ENCODE results near the gene AGR2.

AGR2 gene

GRCh38 chr7:16815001-16815400 is 10.2 kb upstream of the AGR2 start:
- no peak overlapping the region for H3K4me3 ChIP-seq
- no peak overlapping the region for H3K27ac ChIP-seq

GRCh38 chr7:16813232-16813616 is 8.4 kb upstream of the AGR2 start:
- H3K27ac ChIP-seq: no peak overlapping the region

DNA sequence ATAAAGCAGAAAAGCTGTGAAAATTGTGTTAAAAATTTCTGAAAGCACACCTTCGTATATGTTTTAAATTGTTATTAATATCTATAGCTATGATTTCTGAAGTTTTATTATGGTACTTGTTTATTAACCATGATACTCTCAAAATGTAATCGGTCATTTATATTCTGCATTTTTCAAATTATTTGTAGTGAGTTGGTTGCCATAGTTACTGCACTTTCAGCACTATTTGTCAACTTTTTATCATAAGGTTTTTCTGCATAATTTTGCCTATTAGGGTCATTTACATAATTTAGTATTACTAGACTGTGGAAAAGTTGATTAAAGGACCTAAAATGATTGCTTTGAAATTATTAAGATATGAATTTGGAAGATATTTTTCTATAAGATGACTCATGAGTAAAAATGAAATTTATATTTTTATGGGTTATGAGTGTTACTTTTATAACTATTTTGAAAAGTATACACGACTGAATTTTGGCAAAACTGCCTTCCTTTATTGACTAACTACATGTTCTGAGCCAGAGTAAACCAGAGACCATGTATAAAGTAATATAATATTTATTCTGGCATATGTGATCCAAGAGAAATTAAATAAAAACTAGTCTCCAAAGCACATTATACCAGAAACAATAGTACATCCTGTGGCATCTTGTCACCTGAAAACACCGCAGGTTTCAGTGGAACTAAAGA is 7.9 kb upstream of the AGR2 start:
- Histone ChIP-seq H3K4me3 (no peak overlapping the region), H3K27ac (no peak overlapping the region)

More at GRCh38 chr7:16813232-16813616, 8.4 kb upstream of the AGR2 start:
- H3K4me3 ChIP-seq: no peak overlapping the region

DNA sequence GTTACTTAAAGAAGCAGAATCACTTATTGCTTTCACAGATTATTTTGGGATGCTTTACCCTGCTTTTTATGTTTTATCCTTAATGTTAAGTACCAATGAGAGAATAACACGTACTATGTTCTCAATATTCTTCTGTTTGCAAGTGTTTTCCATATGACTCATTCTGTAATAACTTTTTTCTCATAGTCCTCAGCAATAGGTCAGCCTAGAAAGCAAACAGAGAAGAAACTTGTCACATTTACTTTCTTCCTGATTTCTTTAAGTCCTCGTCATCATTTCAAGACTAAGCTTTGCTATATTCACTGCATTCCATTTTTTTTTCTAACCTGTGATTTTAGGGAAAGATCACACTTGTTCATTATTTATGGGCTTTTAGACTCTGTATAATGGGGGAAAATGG is 6.8 kb upstream of the AGR2 start:
- H3K4me3 ChIP-seq: no peak overlapping the region
- H3K27ac ChIP-seq: no peak overlapping the region

- no peak overlapping the region for H3K27ac ChIP-seq
- H3K4me3 ChIP-seq: no peak overlapping the region
Observed at GRCh38 chr7:16810573-16810972, 5.8 kb upstream of the AGR2 start.

DNA sequence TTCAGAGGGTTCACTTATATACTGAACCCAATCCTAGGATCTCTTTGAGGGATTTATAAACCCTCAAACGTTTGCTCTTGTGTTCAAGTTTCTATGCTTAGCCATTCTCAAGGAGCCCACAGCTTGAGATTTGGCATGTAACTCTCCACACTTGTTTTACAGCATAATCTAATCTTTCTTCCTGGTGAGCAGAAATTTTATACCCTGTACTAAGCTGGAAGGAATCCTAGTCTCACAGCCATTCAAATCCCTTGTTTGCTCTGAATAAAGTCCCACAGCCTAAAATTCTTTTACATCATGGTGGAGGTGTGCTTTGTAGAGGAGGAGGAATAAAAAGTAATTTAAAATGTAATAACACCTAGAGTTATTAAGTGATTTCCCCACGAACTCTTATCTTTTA is 5.3 kb upstream of the AGR2 start:
- no peak overlapping the region for H3K27ac ChIP-seq
- H3K4me3 ChIP-seq: no peak overlapping the region

- Histone ChIP-seq H3K4me3 (no peak overlapping the region), H3K27ac (no peak overlapping the region)
Observed at GRCh38 chr7:16805441-16805840, 642 bp upstream of the AGR2 start.

DNA sequence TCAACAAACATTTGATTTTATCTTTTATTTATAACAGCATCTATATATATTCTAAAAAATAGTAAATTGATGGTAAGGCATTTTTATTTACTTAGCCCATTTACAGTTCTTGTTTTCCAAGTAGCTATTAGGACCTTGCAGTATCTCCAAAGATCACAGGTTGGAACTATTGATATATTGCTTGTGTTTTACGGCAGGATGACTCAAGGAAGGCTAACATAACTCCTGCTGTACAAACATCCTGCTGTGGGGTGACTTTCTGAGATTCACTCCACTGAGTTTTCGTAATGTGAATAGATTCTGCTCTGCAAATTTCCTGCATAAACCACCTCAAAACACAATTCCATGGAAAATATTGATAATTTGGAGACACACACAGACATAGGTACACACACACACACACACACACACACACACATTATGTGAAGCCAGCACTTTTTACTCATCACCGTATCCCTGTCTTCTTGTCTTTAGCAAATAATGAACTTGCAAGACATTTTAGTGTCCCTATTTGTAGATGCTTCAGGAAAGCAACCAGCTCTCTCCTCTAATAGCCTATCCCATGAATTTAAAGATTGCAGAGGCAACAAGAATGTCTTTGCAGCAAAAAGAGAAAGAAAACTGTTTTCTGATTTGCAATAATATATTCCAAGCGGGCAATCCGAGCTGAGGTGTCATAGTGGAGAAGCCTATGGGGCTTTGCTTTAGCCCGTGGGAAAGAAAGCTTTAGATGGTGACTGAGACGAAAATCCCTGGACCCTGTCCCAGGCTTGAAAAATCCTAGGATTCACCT is 722 bp downstream of the AGR2 start:
- H3K4me3 ChIP-seq: no peak overlapping the region

GRCh38 chr7:16803125-16803524 is 1.7 kb downstream of the AGR2 start:
- H3K27ac ChIP-seq: no peak overlapping the region
- no peak overlapping the region for H3K4me3 ChIP-seq

More for the DNA sequence above, 722 bp downstream of the AGR2 start:
- peak overlapping the region in 1 of 21 experiments; percentile 23 for H3K27ac ChIP-seq

DNA sequence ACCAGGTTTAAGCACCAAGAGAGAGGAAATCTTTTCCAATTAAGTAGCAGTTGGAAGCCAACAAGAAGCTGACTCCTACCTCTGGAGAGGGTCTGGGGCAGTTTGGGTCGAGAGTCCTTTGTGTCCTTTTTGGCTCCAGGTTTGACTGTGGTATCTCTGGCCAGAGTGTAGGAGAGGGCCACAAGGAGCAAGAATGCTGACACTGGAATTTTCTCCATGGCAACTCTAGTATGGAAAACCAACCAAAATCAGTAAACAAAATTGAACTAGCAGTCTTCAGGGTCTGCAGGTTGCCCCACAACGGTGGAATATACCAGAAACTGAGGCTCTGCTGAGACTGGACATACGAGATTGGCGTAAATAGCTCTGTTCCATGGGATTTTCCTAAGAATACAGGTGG is 3.2 kb downstream of the AGR2 start:
- H3K27ac ChIP-seq: no peak overlapping the region

DNA sequence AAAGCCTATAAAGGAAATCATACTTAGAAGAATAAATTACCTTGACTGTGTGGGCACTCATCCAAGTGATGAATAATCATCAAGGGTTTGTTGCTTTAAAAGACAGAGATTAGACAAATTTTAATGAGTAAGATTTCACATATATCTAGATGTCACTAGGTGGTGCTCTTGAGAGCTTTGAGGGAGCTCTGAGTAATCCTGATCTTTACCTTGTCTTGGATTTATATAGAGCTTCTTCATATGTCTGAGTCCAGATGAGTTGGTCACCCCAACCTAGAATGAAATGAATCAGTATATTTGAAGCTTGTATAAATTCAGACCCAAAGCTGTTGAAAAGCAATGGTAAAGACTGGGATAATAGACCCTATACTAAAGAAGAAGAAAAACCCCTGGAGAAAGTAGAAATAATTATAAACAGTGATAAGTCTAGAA is 3.7 kb downstream of the AGR2 start:
- Histone ChIP-seq H3K4me3 (no peak overlapping the region), H3K27ac (no peak overlapping the region)

More for the DNA sequence above, 3.2 kb downstream of the AGR2 start:
- H3K4me3 ChIP-seq: no peak overlapping the region

GRCh38 chr7:16795624-16796023 is 9.2 kb downstream of the AGR2 start:
- Histone ChIP-seq H3K4me3 (no peak overlapping the region), H3K27ac (no peak overlapping the region)

DNA sequence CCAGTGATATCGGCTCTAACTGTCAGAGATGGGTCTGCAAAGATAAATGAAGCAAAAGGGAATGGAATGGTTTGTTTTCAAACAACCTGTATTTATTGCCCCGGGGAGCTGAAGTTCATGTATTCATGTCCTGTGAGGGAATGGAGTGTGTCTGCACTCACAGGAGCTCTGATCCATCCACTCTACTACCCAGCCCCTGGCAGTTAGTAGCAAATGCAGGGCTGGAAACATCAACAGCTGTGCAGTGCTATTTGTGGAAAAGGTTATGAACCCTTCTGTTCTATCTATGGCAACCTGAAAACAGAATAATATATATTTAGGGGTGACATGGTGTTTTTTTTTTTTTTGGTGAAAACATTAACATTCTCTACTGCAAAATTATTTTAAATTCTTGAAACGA is 9.8 kb downstream of the AGR2 start:
- Histone ChIP-seq H3K4me3 (no peak overlapping the region), H3K27ac (no peak overlapping the region)

GRCh38 chr7:16791905-16792698 is 12.7 kb downstream of the AGR2 start:
- Histone ChIP-seq H3K27ac (no peak overlapping the region), H3K4me3 (no peak overlapping the region)

DNA sequence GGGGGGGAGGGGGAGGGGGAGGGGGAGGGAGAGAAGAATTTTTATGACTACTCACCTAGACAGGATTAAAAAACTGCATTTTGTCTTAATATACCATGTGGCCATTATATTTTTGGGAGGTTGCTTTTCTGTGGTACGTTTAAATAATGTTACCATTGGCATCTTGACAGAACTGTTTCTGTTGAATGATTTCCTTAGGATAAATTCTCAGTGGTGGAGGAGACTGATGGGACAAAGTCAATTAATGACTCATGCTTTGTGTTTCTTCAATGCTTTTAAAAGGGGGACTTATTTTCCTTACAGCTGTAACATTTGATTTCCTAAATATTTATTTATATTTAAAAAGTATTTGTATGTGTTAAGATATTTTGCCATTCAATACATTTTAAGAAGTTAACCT is 13.7 kb downstream of the AGR2 start:
- Histone ChIP-seq H3K27ac (no peak overlapping the region), H3K4me3 (no peak overlapping the region)

- Histone ChIP-seq H3K4me3 (no peak overlapping the region), H3K27ac (no peak overlapping the region)
Observed at GRCh38 chr7:16787127-16787526, 17.7 kb downstream of the AGR2 start.

DNA sequence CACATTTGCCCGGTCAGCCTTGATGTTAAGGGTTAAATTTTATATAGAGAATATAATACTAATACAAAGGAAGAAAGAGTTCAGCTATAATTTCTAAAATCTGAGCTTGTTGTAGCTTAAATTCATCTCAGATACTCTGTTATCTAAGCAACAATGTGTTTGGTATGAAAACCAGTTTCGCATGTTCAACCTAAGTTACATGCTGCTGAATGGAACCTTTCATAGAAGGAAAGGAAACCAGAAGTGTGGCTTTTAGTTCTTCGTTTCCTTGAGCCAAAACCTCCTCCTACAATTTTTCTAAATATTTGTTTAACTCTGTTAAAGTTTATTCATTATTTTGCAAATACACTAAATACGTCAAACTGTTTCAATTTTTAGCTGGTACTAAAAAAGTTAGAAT is 18.5 kb downstream of the AGR2 start:
- no peak overlapping the region for H3K27ac ChIP-seq
- no peak overlapping the region for H3K4me3 ChIP-seq

DNA sequence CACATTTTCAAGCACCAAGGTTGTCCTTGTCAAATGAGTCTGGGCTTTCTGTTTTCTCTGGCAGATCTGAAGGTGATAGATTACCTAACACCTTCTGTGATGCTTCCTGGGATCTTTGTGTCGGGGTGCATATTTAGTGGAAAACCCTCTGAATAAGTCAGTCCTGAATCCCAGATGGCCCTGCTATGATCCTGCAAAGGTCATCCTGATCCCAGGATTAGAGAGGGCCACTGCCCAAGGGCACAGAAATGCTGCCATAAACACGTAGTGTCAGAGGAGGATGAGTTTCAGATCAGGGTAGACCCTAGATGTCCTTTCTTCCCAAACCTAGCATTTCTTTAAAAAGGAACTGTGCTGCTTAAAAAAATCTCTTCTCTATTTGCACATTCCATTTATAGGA is 19.0 kb downstream of the AGR2 start:
- H3K27ac ChIP-seq: no peak overlapping the region

DNA sequence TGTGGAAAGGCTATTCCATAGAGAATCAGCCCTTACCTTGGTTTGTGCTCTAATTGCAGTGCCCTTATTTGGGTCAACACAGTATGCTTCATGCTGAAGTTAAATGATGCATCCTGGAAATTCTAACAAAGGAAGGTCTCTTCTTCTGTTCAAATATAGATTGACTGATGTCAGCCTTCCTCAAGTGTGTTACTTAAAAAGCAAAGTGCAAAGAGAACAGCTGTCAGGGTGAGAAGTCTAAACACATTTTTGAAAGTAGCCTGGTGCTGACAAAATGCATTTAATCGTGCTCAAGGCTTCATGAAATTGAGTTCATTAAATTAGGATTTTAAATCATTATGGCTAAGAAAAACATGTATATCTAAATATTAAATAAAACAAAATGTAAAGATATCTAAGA is 19.5 kb downstream of the AGR2 start:
- no peak overlapping the region for H3K4me3 ChIP-seq
- no peak overlapping the region for H3K27ac ChIP-seq

More for the DNA sequence above, 19.0 kb downstream of the AGR2 start:
- no peak overlapping the region for H3K4me3 ChIP-seq

DNA sequence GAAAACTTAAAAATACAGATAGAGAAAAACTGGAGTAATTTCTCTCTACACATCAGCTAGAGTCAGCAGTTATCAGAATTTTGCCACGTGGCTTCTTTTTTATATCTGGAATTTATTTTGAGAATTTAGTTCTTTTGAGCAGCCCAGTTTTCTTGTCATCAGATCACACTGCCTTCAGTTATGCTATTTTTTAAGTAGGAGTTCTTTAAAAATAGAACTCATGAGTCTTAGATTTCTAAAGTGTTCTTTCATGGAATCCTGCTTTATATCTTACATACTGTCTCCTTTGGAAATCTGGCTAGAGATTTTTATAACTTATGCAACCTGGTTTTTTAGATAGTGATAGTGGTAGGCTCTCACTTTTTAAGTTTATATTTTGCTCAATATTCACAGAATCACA is 24.2 kb downstream of the AGR2 start:
- Histone ChIP-seq H3K4me3 (no peak overlapping the region), H3K27ac (no peak overlapping the region)

GRCh38 chr7:16779051-16779450 is 25.7 kb downstream of the AGR2 start:
- Histone ChIP-seq H3K4me3 (no peak overlapping the region), H3K27ac (no peak overlapping the region)
